Forelimb muscle (tissue), 1 donor: ENCODE measurements around the gene MBTPS1. TPM values are rescaled to one million over a fixed set of nuclear protein-coding genes. Genes with fewer than 3 reads are reported as not detected.

Experiments
- DNase-seq: peaks from one replicate; pipeline ENCODE4 v3.0.0-alpha.2; 2013; ENCODE audit warnings: low read depth
- polyA plus RNA-seq: library from polyadenylated mRNA; unstranded; fragments of 120-200 nt; gene quantifications from one replicate; pipeline ENCODE4 v1.2.1, GENCODE V29; 2013; ENCODE audit not compliant: insufficient read length

MBTPS1 gene
- polyA plus RNA-seq, 1 donor = 61.1 TPM

DNA sequence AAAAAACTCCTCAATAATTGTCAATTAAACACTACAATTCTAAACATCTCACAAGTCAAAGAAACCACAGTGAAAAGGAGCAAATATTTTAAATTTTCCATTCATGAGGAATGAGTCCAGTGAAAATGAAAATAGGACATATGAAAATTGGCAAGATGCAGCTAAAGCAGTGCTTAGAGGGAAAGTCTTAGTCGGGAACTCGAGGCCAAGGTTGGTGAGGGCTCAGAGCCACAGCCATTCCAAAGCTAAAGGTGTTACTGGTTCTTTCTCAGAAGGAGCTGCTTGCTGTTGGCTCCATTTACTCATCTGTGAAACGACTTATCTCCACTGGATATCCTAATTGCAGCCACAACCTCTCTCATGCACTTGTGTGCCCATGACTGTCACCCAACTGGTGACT is 80.6 kb downstream of the MBTPS1 start:
- DNase-seq = no peak

DNA sequence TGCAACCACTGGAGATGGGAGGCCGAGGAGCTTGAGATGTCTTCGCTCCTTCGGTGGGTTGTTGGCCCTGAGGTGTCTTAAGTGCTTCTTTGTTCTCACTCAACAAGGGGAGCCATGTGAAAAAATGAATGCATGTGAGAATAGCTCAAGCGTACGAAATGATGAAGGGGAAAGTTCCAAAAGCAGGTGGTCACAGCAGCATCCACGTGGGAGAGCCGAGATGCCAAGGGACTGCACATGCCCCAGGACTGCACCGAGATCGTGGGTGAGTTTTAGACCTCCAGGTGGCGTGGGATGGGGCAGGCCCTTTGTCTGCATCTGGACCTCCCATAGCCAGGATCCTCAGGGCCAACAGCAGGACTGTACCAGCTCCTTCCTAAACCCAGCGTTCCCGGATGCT is 82.2 kb downstream of the MBTPS1 start:
- DNase-seq = no peak

DNA sequence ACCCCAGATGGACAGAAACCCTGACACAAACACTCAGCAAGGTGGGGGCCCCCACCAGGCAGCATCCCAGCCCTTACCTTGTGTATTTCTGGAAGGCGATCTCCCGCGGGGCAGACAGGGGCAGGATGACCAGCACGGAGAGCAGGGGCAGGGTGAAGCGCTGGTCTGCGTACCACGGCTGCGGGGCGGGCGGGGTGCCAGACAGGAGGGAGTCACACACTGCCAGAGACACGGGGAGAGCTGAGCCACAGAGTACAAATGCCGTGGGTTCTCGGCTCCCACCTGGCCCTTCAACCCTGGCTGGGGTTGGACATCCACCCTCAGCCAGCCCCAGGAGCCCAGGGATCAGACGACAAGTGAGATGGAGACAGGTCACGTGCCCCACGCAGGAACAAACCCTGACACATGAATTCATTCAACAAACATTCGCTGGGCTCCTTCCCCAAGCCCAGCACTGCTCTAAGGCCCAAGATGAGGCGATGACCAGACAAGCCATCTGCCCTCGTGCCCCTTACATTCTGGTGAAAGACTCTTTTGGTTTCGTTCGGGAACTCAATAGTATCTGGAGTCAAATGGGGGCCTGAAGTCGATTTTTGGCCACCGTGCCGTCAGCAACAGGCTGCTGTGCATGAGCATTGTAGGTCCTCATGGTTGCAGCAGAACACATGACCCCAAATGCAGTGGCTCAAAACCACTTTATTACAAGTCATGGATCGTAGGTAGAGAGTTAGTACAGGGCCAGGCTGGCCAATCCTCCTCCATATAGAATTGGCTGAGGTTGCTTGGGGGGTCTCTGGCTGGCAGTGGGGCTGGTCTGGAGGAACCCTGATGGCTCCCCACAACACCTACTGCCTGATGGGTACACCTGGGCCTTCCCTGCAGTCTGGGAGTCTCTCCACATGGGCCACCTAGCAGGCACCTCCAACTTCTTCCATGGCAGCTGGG is 83.2 kb downstream of the MBTPS1 start:
- no peak for DNase-seq

DNA sequence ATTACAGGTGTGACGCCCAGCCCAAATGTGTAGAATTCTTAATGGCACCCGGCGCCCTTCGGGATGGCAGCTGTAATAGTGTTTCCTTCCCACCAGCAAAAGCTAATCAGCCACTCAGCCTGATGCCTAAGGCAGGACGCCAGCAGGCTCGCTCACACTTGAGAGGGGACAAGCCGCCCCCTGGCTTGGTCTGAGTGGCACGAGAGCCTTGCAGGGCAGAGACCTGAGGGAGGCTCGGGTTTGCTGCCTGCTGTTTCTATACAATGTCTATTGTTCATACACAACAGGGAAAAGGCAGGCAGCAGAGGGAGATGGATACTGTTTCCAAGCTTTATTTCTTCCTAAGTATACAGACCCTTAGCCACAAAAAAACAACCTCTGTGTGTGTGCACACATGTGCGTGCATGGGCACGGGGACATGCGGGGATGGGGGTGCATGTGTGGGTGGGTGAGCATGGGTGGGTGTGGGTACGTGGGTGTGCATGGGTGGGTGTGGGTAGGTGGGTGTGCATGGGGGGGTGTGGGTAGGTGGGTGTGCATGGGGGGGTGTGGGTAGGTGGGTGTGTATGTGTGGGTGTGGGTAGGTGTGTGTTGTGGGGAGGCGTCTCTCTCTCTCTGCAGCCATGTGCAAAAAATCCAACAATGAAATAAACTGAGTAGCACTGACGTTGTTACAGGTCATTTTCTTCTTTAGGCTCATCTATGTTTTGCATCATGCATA is 84.1 kb downstream of the MBTPS1 start:
- DNase-seq = no peak

DNA sequence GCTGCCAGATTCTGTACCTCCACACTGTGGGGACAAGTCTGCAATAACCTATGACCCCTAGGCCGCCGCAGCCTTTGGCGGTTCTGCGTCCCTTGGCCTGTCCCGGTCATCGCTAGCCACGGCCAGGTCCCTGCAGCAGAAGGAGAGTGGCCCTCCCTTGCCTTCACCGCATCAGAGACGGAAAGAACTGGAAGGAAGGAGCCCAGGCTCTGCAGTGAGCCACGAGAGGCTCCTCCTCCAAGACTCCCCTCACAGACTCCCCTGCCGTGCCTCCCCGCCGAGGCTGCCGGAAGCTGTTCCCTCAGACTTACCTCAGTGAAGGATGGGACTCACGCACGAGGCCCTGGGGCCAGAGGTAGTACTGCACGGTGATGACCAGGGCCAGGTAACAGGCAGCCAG is 85.2 kb downstream of the MBTPS1 start:
- DNase-seq = no peak

DNA sequence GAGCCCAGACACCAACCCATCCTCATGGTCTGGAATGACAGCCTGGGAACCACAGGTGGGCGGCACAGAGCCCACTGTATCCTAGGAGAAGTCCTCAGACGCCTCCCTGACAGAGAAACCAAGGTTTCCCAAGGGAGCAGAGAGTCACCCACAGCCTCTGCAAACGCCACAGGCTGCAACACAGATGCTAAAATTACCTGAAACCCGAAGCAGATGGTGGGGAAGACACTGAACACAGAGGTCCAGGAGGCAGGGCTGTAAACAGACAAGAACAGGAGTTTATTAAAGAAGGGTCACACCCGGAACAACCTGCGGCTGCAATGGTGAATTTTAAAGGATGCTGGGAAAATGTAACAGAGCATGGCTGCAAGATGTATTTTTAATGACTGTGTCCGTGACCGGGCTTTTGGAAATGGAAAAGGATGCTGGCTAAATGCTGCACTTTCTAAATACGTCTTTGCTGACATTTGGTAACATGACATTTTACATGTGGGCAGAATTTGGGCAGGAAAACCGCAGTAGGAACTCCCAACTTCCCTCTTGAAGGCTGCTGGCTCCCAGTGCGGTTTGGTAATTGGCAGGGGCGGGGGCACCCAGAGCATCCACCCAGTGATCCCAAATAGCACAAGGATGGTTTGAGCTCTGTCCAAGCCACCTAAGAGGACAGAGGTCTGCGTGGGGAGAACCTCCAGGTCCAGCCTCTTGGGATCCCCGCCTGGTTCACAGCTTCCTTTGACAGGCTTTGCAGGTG is 87.3 kb downstream of the MBTPS1 start:
- no peak for DNase-seq

DNA sequence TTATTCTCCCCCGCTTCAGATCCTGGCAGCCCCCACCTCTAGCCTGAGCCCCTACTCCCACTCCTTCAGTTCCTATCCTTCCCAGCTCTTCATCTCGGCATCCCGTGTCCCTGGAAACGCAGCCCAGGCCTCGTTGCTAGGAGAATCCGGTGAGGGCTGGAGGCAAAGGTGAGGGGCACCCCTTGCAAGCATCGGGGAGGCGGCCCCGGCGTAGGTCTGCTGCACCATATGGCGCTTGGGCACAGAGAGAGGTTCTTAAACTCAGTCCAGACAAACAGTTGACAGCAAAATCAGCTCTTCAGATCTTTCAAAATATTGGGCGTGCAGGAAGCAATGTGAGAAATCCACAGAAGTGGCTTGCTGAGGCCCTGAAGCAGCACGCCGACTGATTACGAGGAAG is 89.1 kb downstream of the MBTPS1 start:
- DNase-seq = no peak

DNA sequence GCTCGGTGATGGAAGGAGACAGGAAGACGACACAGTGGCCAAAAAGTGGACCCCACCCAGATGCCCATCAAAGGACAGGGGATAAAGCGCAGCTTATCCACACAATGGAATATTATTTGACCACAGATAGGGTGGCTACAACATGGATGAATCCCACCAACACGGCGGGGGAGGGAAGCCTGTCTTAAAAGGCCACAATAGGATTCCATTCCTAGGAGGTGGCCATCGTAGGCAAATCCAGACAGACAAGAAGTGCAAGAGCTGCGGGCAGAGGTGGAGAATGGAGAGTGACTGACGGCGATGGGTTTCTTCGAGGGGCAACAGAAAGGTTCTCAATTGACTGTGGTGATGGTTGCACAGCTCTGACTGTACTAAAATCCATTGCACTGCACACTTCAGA is 90.1 kb downstream of the MBTPS1 start:
- no peak for DNase-seq

DNA sequence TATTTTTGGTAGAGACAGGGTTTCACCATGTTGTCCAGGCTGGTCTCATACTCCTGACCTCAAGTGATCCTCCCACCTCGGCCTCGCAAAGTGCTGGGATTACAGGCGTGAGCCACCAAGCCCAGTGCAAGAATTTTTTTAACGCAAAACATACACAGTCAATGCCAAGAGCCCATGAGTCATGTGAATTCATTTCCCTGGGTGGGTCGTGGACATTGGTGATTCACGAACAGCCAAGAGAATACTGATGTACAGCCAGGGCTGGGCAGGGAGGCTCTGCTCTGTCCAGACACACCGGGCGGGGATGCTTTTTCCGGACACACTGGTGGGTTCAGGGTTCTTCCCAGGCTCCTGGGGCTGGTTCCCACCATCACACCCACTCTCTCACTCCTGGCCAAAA is 91.9 kb downstream of the MBTPS1 start:
- DNase-seq = no peak

DNA sequence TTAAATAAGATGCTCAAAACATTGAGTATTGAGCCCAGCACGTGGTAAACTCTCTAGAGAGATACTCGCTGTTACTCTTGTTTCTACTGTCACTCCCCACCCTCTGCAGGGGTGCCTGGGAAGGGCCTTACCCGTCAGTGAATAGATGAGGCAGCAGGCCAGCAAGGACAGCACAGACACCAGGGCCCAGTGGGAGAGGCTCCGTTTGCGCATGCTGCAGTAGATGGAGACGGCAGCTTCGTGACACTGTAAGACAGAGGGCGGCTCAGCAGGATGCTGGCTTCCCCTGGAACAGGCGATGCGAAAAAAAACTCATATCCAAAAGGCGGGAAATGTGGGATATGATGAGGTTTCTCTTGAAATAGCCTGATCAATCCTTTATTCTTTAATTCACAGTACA is 94.1 kb downstream of the MBTPS1 start:
- no peak for DNase-seq

DNA sequence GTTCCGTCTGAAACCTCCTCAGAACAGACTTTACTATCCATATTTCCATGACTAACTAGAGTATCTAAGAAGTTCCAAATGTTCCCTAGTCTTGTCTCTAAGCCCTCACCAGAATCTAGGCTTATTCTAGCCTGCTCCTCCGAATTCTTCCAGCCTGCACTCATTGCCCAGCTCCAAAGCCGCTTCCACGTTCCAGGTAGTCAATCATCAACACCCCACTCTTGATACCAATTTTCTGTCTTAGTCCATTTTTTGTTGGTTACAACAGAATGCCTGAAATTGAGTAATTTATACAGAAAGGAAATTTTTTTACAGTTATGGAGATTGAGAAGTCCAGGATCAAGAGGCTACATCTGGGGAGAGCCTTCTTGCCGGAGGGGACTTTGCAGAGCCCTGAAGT is 95.3 kb downstream of the MBTPS1 start:
- no peak for DNase-seq

DNA sequence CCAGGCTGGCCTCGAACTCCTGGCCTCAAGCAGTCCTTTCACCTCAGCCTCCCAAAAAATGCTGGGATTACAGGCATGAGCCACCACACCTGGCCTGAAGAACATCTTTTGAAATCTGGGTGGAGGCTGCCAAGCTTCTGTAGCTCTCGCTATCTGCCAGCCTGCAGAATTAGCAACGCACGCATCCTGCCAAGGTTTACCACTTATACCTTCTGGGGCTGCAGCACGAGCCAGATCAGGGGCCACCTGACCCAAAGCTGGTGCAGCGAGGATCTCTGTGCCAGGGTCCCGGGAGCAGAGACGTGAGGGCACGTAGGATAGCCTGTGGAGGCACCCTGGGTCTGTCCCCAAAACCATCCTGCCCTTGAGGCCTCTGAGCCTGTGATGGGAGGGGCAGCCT is 96.4 kb downstream of the MBTPS1 start:
- DNase-seq = no peak

DNA sequence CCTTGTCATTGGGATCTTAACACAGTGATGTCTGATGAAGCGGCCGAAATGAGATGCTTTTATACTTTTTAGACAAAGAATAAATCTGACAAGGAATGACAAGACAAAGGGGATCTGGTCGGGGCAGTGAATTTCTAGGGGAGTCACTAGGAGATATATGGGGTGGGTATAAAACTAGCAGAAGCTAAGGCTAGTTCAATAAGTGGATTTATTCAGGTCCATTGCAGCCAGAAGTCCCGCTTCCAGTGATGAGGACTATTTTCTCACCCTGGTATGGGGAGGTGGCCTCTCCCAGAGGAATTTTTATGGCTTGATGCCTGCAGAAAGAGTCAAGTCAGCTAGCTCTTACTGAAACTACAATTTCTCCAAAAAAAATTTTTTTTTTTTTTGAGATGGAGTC is 98.0 kb downstream of the MBTPS1 start:
- DNase-seq = no peak

DNA sequence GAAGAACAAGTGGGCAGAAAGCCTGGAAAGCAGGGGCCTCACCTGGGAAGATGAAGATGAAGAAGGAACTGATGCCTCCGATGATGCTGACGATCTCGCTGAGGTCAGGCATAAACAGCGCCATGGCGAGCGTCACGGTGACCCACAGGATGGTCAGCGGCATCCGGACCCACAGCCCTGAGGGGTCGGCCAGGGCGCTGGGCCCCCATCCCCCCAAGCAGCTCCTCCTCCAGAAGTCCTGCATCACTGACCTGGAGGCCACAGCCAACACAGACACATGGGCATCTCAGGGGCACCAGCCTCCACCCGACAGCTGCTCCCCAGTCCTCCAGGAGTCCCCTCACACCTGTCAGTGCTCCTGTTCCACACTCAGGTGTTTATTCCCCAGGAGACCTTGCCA is 100.3 kb downstream of the MBTPS1 start:
- DNase-seq = no peak

DNA sequence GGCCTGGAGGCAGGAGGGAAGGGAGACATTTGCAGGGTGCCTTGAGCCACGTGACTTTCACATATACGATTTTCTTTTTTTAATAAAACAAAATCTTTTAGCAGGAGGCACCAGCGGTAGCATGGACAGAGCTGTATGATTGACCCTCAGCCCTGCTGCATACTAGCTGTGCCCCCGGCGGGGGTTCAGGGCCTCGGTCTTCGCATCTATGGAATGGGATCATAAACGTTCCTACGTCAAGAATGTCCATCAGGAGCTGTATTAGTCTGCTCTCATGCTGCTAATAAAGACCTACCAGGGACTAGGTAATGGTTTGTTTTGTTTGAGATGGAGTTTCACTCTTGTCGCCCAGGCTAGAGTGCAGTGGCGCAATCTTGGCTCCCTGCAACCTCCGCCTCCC is 101.3 kb downstream of the MBTPS1 start:
- DNase-seq = no peak

DNA sequence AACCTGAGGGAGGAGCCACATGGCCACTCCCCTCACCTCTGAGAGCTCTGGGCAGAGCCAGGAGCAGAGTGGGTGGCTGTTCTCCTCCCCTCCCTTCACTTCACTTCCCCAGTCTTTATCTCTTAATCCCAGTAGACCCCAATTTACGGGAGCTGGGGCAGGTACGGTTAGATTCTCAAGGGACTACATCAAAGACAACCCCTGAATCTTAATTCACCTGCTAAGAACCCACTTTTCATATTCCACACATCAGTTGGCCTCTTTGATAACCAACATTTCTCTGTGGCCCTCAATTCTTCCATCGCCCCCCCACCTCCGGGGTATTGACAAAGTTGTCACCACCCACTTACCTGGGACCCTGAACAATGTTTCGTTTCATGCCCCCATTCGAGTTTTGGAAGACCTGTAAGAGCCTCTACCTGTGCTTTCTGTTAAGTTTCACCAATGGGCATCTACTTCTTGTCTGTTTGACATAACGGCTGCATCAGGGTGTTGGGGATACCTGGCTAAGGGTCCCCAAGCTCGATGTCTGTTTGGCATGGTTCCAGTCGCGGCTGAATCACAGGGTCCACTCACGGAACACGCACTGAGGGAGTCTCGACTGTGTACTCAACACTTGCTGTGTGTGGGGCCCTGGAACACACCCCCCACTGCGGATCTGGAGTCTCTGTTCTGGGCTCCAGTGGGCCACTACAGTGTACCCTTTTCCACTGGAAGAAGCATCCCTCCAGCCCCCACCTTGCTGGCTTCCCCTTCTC is 102.0 kb downstream of the MBTPS1 start:
- no peak for DNase-seq

DNA sequence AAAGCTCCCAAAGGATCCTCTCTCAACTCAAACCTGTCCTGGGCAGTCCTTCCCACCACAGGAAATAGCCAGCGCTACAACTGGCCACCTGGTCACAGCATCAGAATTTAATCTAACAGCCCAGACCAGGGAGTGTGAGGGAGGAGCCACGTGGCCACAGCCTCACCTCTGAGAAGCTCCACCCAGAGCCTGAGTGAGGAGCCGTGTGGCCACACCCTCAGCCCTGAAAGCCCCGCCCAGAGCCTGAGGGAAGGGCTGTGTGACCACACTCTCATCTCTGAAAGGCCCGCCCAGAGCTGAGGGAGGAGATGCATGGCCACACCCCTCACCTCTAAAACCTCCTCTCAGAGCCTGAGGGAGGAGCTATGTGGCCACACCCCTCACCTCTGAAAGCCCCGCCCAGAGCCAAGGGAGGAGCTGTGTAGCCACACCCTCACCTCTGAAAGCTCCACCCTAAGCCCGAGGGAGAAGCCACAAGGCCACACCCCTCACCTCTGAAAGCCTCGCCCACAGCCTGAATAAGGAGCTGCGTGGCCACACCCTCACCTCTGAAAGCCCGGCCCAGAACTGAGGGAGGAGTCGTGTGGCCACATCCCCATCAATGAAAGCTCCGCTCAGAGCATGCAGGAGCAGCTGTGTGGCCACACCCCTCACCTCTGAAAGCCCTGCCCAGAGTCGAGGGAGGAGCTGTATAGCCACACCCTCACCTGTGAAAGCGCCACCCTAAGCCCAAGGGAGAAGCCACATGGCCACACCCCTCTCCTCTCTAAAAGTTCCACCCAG is 102.8 kb downstream of the MBTPS1 start:
- DNase-seq = no peak

DNA sequence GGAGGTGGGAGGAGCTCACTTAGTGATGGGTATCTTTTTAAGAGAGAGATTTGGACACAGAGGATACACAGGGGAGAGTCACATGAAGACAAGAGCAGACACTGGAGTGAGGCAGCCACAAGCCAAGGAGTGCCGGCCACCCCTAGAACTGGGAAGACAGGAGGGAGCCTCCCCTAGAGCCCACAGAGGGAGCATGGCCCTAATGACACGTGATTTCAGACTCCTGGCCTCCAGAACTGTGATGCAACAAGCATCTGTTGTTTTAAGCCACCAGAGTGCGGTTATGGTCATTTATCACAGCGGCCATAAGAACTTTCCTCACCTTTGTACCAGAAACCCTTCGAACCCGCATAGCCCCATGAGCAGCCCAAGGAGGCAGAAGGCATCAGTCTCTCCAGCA is 107.5 kb downstream of the MBTPS1 start:
- no peak for DNase-seq

DNA sequence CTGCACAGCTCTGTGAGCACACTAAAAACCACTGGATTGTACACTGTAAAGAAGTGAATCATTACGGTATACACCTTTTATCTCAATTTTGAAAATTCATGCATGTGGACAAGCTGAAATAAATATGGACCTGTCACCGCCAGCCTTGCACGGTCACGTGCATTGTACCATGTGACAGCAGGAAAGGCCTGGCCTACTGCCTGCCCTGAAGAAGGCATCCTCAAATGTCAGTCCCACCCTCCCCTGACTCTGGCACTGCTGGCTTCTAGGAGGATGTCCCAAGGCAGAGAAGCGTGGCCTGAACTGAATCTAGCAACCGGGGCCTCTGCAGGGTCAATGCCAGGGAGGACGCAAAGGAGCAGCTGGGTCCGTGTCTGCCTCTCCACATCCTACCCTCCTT is 108.8 kb downstream of the MBTPS1 start:
- DNase-seq = no peak

DNA sequence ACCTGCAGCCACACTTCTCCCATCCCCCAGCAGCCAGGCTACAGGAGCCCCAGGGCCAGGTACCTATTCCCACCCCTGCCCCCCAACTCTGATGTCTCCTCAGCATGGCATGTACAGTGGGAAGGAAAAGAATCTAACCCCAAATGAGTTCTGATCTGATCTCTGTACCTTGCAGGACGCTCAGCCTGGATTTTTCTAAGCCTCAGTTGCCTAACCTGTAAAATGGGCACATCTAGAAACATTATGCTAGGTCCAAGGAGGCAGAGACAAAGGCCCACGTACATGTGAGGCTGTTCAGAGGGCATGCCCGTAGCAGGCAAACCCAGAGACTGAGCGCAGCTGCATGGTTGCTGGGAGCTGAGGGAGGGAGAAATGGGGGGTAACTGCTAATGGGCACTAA is 109.2 kb downstream of the MBTPS1 start:
- no peak for DNase-seq

DNA sequence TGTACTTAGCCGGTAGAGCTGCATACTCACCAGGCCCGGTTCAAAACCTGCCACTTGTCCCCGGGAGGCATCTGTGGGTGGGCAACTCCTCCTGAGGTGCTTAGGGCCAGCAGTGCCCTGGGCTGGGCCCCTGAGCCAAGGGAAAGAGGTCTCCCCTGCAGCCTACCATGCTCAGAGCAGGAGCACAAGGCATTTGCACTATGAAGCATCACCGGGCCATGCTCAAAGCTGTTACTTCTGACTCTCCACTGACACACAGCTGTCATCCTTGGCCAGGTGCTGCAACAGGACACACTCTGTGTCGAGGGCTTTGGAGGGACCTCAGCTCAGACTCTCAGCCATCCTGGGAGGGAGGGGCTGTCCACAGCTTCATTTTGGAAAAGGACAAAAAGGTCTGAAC is 111.4 kb downstream of the MBTPS1 start:
- no peak for DNase-seq
